Trophoblast cell (in vitro differentiated cells and primary cell): ENCODE measurements around the gene NT5DC3.

Experiments used
- DNase-seq, 2 donors: peaks; one replicate each; pipeline ENCODE4 v3.0.0-alpha.2; 2016
- H2AFZ ChIP-seq: 2 replicates; pipeline ENCODE4 v1.6.1; 2013; ENCODE audit warnings: low read length, moderate library complexity, mild to moderate bottlenecking; ENCODE audit not compliant: insufficient read depth, poor library complexity
- H2AK5ac ChIP-seq: 2 replicates; pipeline ENCODE4 v1.6.1; 2013; ENCODE audit warnings: mild to moderate bottlenecking, low read length
- H2BK120ac ChIP-seq: 2 replicates; pipeline ENCODE4 v1.6.1; 2013; ENCODE audit warnings: low read length, mild to moderate bottlenecking, moderate library complexity; ENCODE audit not compliant: insufficient read depth, poor library complexity
- H2BK12ac ChIP-seq: 2 replicates; pipeline ENCODE4 v1.6.1; 2013; ENCODE audit warnings: mild to moderate bottlenecking, low read length, moderate library complexity
- H2BK5ac ChIP-seq: 2 replicates; pipeline ENCODE4 v1.6.1; 2013; ENCODE audit warnings: low read length, low read depth, moderate library complexity, mild to moderate bottlenecking; ENCODE audit not compliant: poor library complexity
- H3K14ac ChIP-seq: 2 replicates; pipeline ENCODE4 v1.6.1; 2013; ENCODE audit warnings: mild to moderate bottlenecking, low read length
- H3K18ac ChIP-seq: 2 replicates; pipeline ENCODE4 v1.6.1; 2013; ENCODE audit warnings: mild to moderate bottlenecking, low read length
- H3K23ac ChIP-seq: 2 replicates; pipeline ENCODE4 v1.6.1; 2013; ENCODE audit warnings: low read length
- H3K27ac ChIP-seq: 2 replicates; pipeline ENCODE4 v1.5.1; 2013; ENCODE audit warnings: low read depth, mild to moderate bottlenecking, inconsistent platforms, low read length, moderate library complexity
- H3K27me3 ChIP-seq: 2 replicates; pipeline ENCODE4 v1.6.1; 2013; ENCODE audit warnings: inconsistent platforms, mild to moderate bottlenecking, low read length, moderate library complexity; ENCODE audit not compliant: insufficient read depth
- H3K36me3 ChIP-seq, 2 experiments: 1 replicate in 1 of 2; 2 replicates in 1 of 2; pipeline ENCODE4 v1.6.1; 2013; ENCODE audit warnings: low read length in 2 of 2, mild to moderate bottlenecking in 2 of 2, moderate library complexity in 1 of 2; ENCODE audit not compliant: insufficient read depth in 2 of 2, control insufficient read depth in 1 of 2
- H3K4ac ChIP-seq: 2 replicates; pipeline ENCODE4 v1.6.1; 2013; ENCODE audit warnings: low read depth, mild to moderate bottlenecking, low read length, moderate library complexity
- H3K4me1 ChIP-seq, 2 experiments: 1 replicate in 1 of 2; 2 replicates in 1 of 2; pipeline ENCODE4 v1.6.1; 2013; ENCODE audit warnings: low read length in 2 of 2, mild to moderate bottlenecking in 2 of 2, moderate library complexity in 1 of 2; ENCODE audit not compliant: insufficient read depth in 2 of 2, control insufficient read depth in 1 of 2
- H3K4me2 ChIP-seq: 2 replicates; pipeline ENCODE4 v1.6.1; 2013; ENCODE audit warnings: inconsistent platforms, mild to moderate bottlenecking, low read length, moderate library complexity
- H3K4me3 ChIP-seq: 2 replicates; pipeline ENCODE4 v1.5.1; 2013; ENCODE audit warnings: mild to moderate bottlenecking, low read depth, low read length, inconsistent platforms
- H3K79me1 ChIP-seq: one replicate; pipeline ENCODE4 v1.6.1; 2013; ENCODE audit warnings: low read length
- H3K79me2 ChIP-seq: 2 replicates; pipeline ENCODE4 v1.6.1; 2013; ENCODE audit warnings: low read length, mild to moderate bottlenecking; ENCODE audit not compliant: control insufficient read depth, insufficient read depth, poor library complexity
- H3K9ac ChIP-seq: 2 replicates; pipeline ENCODE4 v1.6.1; 2013; ENCODE audit warnings: mild to moderate bottlenecking, low read length
- H3K9me3 ChIP-seq: 2 replicates; pipeline ENCODE4 v1.6.1; 2013; ENCODE audit warnings: low read depth, mild to moderate bottlenecking, control low read depth, inconsistent platforms, low read length; ENCODE audit not compliant: insufficient read depth
- H4K12ac ChIP-seq: 2 replicates; pipeline ENCODE4 v1.6.1; 2013; ENCODE audit warnings: low read depth, mild to moderate bottlenecking, low read length, moderate library complexity
- H4K8ac ChIP-seq: 2 replicates; pipeline ENCODE4 v1.6.1; 2013; ENCODE audit warnings: low read depth, mild to moderate bottlenecking, low read length, moderate library complexity
- H4K91ac ChIP-seq: one replicate; pipeline ENCODE4 v1.6.1; 2013; ENCODE audit warnings: low read depth, mild to moderate bottlenecking, low read length, moderate library complexity
- WGBS: extraction: QIAGEN DNeasy Blood & Tissue Kit; methylation state at CpG from one replicate; pipeline ENCODE4 v1.1.7; 2013; ENCODE audit warnings: missing lambda C conversion rate; ENCODE audit not compliant: insufficient read length, insufficient coverage; ENCODE audit errors: extremely low coverage; 5-methylcytosine and 5-hydroxymethylcytosine counted together

Gene NT5DC3

GRCh38 chr12:103755425-103755824, 85.6 kb downstream of the NT5DC3 start:
- no peaks in the 10 kb centered on the region for H3K27me3 ChIP-seq
- no CpG with 5 or more reads among the region's 3 CpGs for WGBS

GRCh38 chr12:103751600-103751999, 89.4 kb downstream of the NT5DC3 start:
- DNase-seq = no peak
- Histone ChIP-seq H4K91ac (no peak overlapping the region), H3K9me3 (peaks cover 2% of the 10 kb centered on the region), H3K4me3 (no peak overlapping the region), H2BK5ac (no peak overlapping the region), H4K12ac (no peak overlapping the region), H3K27me3 (no peaks in the 10 kb centered on the region), H3K36me3 (no peaks in the 10 kb centered on the region), H3K14ac (no peak overlapping the region), H2AK5ac (no peak overlapping the region), H3K79me1 (no peaks in the 10 kb centered on the region), H3K4me1 (peaks cover 2 to 7% of the 10 kb centered on the region in 2 experiments), H2BK12ac (no peak overlapping the region), H3K9ac (no peak overlapping the region), H2AFZ (no peak overlapping the region), H3K4me2 (no peak overlapping the region), H3K23ac (no peak overlapping the region), H3K79me2 (no peaks in the 10 kb centered on the region), H3K27ac (no peak overlapping the region), H4K8ac (no peak overlapping the region), H3K18ac (no peak overlapping the region), H3K4ac (no peak overlapping the region), H2BK120ac (no peak overlapping the region)
- WGBS = no CpG with 5 or more reads among the region's 2 CpGs

More at GRCh38 chr12:103755425-103755824, 85.6 kb downstream of the NT5DC3 start:
- no peaks in the 10 kb centered on the region for H3K4me1 ChIP-seq
- no peak overlapping the region for H4K12ac ChIP-seq
- no peak overlapping the region for H3K4me2 ChIP-seq
- no peaks in the 10 kb centered on the region for H3K79me2 ChIP-seq
- no peak overlapping the region for H2AFZ ChIP-seq
- H3K9ac ChIP-seq = no peak overlapping the region
- H3K27ac ChIP-seq = no peak overlapping the region
- no peak overlapping the region for H2AK5ac ChIP-seq
- no peak overlapping the region for H3K4ac ChIP-seq
- H3K14ac ChIP-seq = no peak overlapping the region
- no peaks in the 10 kb centered on the region for H3K36me3 ChIP-seq
- H3K9me3 ChIP-seq = peaks cover 2% of the 10 kb centered on the region
- no peak overlapping the region for H2BK5ac ChIP-seq
- no peak overlapping the region for H4K8ac ChIP-seq
- H3K79me1 ChIP-seq = no peaks in the 10 kb centered on the region
- no peak overlapping the region for H3K4me3 ChIP-seq
- H2BK12ac ChIP-seq = no peak overlapping the region
- no peak overlapping the region for H2BK120ac ChIP-seq
- H3K18ac ChIP-seq = no peak overlapping the region
- peak overlapping the region; percentile 37 for H3K23ac ChIP-seq
- no peak for DNase-seq
- no peak overlapping the region for H4K91ac ChIP-seq

GRCh38 chr12:103751171-103751570, 89.9 kb downstream of the NT5DC3 start:
- Histone ChIP-seq H3K4me2 (no peak overlapping the region), H3K36me3 (no peaks in the 10 kb centered on the region), H3K27me3 (no peaks in the 10 kb centered on the region), H4K12ac (no peak overlapping the region), H2BK5ac (no peak overlapping the region), H3K79me2 (no peaks in the 10 kb centered on the region), H3K14ac (no peak overlapping the region), H3K18ac (no peak overlapping the region), H2BK12ac (no peak overlapping the region), H2AFZ (no peak overlapping the region), H4K91ac (no peak overlapping the region), H3K4ac (no peak overlapping the region), H3K4me3 (no peak overlapping the region), H2BK120ac (no peak overlapping the region), H4K8ac (no peak overlapping the region), H3K79me1 (no peaks in the 10 kb centered on the region), H3K23ac (no peak overlapping the region), H3K9ac (no peak overlapping the region), H3K27ac (no peak overlapping the region), H3K4me1 (peaks cover 2 to 7% of the 10 kb centered on the region in 2 experiments), H3K9me3 (peaks cover 2% of the 10 kb centered on the region), H2AK5ac (no peak overlapping the region)
- no CpG with 5 or more reads among the region's 1 CpG for WGBS
- DNase-seq = no peak

- no peak overlapping the region for H3K23ac ChIP-seq
- H3K18ac ChIP-seq = no peak overlapping the region
- no peaks in the 10 kb centered on the region for H3K79me1 ChIP-seq
- no peak overlapping the region for H3K4me3 ChIP-seq
- no peak overlapping the region for H3K4me2 ChIP-seq
- H4K12ac ChIP-seq = no peak overlapping the region
- H3K27me3 ChIP-seq = no peaks in the 10 kb centered on the region
- peaks cover 2% of the 10 kb centered on the region for H3K9me3 ChIP-seq
- peaks cover 2 to 7% of the 10 kb centered on the region in 2 experiments for H3K4me1 ChIP-seq
- no peak overlapping the region for H2BK120ac ChIP-seq
- no peak overlapping the region for H2AFZ ChIP-seq
- no peak overlapping the region for H2AK5ac ChIP-seq
- H3K4ac ChIP-seq = no peak overlapping the region
- no CpG with 5 or more reads among the region's 12 CpGs for WGBS
- H4K91ac ChIP-seq = no peak overlapping the region
- H3K36me3 ChIP-seq = no peaks in the 10 kb centered on the region
- no peak overlapping the region for H3K27ac ChIP-seq
- H3K9ac ChIP-seq = no peak overlapping the region
- H2BK12ac ChIP-seq = no peak overlapping the region
- no peak overlapping the region for H3K14ac ChIP-seq
- no peak for DNase-seq
- no peak overlapping the region for H2BK5ac ChIP-seq
- no peaks in the 10 kb centered on the region for H3K79me2 ChIP-seq
- H4K8ac ChIP-seq = no peak overlapping the region
Measured at GRCh38 chr12:103748875-103749274, 92.2 kb downstream of the NT5DC3 start.
